Muscle layer of duodenum (tissue), 2 donors: ENCODE measurements around the gene CAMKK1.
A peak's percentile ranks its signal among the peaks of the same experiment; 100 is the strongest.

ENCODE experiments used
- H3K27ac ChIP-seq: one replicate; pipeline ENCODE4 v1.7.0; 2013; ENCODE audit warnings: mild to moderate bottlenecking, low read length
- H3K27me3 ChIP-seq: one replicate; pipeline ENCODE4 v1.7.0; 2013; ENCODE audit warnings: low read depth, mild to moderate bottlenecking, control low read depth, low read length
- H3K36me3 ChIP-seq, 2 donors: one replicate each; pipeline ENCODE4 v1.7.0; 2013; ENCODE audit warnings: low read length in 2 of 2, control low read depth in 1 of 2, mild to moderate bottlenecking in 1 of 2; ENCODE audit not compliant: insufficient read depth in 2 of 2, control insufficient read depth in 1 of 2
- H3K4me1 ChIP-seq, 2 donors: one replicate each; pipeline ENCODE4 v1.7.0; 2013; ENCODE audit warnings: low read length in 2 of 2, mild to moderate bottlenecking in 2 of 2, control low read depth in 1 of 2, moderate library complexity in 1 of 2; ENCODE audit not compliant: insufficient read depth in 2 of 2, control insufficient read depth in 1 of 2
- H3K4me3 ChIP-seq, 2 donors: one replicate each; pipeline ENCODE4 v1.7.0; 2013; ENCODE audit warnings: low read length in 2 of 2, low read depth in 1 of 2, mild to moderate bottlenecking in 1 of 2
- H3K9me3 ChIP-seq, 2 donors: one replicate each; pipeline ENCODE4 v1.7.0; 2013; ENCODE audit warnings: low read length in 2 of 2, control low read depth in 1 of 2, mild to moderate bottlenecking in 1 of 2; ENCODE audit not compliant: control insufficient read depth in 1 of 2
- donor health status: healthy.

Gene CAMKK1

DNA sequence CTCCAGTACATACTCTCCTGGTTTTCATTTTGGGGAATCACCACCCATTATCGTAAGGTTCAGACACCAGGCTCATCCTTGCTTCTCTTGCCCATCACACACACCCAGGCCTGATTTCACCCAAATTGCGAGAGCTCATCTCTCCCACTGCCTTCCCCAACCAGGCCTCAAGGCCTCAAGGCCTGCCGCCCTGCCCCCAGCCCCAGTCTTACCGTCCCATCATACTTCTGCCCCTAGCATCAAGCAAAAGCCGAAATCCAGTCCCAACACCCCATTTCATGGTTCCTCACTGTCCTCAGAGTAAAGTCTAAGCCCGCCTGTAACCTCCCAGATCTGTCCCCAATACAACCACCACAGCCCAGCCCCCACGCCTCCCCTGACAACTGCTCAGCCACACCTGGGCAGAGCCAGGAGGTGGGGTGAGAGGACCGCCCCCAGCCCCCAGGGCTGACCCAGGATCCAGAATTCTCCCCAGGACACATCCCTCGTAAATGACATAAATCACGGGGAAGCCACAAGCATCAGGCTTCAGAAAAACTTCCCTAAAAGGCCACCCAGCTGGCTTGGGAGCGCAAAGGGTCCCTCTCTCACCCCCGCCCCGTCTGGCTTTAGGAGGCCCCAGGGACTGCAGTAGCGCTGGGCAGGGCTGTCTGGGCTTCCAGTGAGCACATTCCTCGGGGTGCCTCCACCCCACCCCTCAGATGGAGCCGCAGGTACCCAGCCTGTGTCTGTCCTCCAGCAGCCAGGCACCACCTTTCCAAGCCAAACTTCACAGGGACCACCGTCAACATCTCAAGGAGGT, 33.0 kb upstream of the CAMKK1 start:
- H3K27me3 ChIP-seq = no peaks in the 10 kb centered on the region
- H3K9me3 ChIP-seq = no peaks in the 10 kb centered on the region
- peaks cover 0 to 16% of the 10 kb centered on the region in 2 donors for H3K4me1 ChIP-seq
- no peak overlapping the region for H3K4me3 ChIP-seq
- H3K27ac ChIP-seq = no peak overlapping the region
- H3K36me3 ChIP-seq = peaks cover 0 to 13% of the 10 kb centered on the region in 2 donors

- Histone ChIP-seq H3K27ac (no peak overlapping the region), H3K4me1 (peaks cover 0 to 16% of the 10 kb centered on the region in 2 donors), H3K36me3 (peaks cover 0 to 13% of the 10 kb centered on the region in 2 donors), H3K4me3 (no peak overlapping the region), H3K27me3 (no peaks in the 10 kb centered on the region), H3K9me3 (no peaks in the 10 kb centered on the region)
These were observed 31.9 kb upstream of the CAMKK1 start for GRCh38 chr17:3924512-3925350.

DNA sequence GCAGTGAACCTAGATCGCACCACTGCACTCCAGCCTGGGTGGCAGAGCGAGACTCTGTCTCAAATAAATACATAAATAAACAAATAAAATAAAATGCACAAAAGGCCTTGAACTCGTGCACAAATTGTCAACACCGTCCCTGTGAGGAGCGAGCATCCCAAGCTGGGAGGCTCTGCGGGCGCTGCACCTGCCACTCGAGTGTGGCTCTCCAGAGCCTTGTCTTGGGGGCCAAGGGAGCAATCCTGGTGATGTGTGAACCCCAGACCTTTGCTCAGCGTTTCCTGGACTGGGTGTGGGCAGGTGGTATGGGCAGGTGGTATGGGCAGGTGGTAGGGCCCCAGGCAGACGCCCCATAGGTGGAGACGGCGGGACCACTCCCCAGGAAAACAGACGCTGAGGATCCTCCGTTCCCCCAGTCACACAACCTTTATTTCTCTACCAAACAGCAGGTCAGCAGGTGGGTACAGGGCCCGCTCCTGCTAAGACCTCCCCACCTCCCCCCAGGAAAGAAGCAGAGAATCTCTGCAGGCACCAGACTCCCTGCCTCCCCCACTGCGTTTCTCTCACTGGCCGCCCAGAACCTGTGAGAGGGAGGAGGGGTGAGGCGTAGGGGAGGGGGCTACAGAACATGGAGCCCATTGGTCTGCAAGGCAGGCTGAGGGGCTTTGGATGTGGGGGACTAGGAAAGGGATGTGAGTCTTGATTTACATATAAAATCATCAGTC, 30.8 kb upstream of the CAMKK1 start:
- no peaks in the 10 kb centered on the region for H3K27me3 ChIP-seq
- no peaks in the 10 kb centered on the region for H3K9me3 ChIP-seq
- H3K27ac ChIP-seq = no peak overlapping the region
- no peak overlapping the region for H3K4me3 ChIP-seq
- peaks cover 0 to 7% of the 10 kb centered on the region in 2 donors for H3K36me3 ChIP-seq
- peaks cover 0 to 20% of the 10 kb centered on the region in 2 donors for H3K4me1 ChIP-seq

DNA sequence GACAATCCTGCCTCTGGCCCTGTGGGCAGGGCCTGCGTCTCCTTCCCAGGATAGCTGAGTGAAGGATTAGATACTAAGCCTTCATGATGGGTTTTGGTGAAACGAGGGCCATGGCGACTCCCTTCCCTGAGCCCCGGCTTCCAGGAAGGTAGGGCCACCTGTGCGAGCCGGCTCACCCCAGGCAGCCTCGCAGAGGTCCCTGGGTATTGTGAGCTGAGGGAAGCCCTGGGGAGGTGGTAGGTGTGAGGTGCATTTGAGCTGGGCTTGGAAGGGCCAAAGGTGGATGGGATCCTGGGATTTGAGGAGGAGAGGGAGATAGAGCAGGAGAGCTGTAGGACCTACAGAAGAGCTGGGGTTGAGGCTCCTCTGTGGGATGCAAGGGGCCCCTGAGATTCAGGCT, 29.9 kb upstream of the CAMKK1 start:
- Histone ChIP-seq H3K27ac (no peak overlapping the region), H3K4me1 (peaks cover 0 to 20% of the 10 kb centered on the region in 2 donors), H3K4me3 (no peak overlapping the region), H3K27me3 (no peaks in the 10 kb centered on the region), H3K9me3 (no peaks in the 10 kb centered on the region), H3K36me3 (no peaks in the 10 kb centered on the region)

- Histone ChIP-seq H3K27me3 (no peaks in the 10 kb centered on the region), H3K4me1 (peaks cover 3 to 25% of the 10 kb centered on the region in 2 donors), H3K9me3 (no peaks in the 10 kb centered on the region), H3K36me3 (no peaks in the 10 kb centered on the region), H3K4me3 (no peak overlapping the region), H3K27ac (no peak overlapping the region)
These were observed 28.9 kb upstream of the CAMKK1 start for GRCh38 chr17:3921502-3922319.

DNA sequence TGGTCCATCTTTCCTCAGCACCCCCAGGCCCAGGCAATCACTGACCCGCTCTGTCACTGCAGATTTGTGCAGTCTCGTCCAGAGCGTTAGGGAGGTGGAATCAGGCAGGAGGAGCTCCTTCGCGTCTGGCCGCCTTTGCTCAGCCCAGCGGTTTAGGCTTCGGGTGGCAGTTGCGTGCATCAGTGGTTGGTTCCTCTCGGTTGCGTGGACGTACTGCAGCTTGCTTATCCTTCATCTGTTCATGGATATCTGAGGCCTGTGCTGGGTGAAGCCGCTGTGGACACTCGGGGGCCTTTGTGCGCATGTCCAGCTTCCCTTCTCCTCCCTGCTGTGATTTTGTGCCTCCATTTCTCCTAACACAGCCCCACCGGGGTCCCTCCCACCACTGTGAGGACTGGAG, 28.2 kb upstream of the CAMKK1 start:
- H3K36me3 ChIP-seq = no peaks in the 10 kb centered on the region
- no peaks in the 10 kb centered on the region for H3K27me3 ChIP-seq
- H3K4me1 ChIP-seq = peaks cover 3 to 25% of the 10 kb centered on the region in 2 donors
- H3K4me3 ChIP-seq = no peak overlapping the region
- no peaks in the 10 kb centered on the region for H3K9me3 ChIP-seq
- H3K27ac ChIP-seq = no peak overlapping the region

DNA sequence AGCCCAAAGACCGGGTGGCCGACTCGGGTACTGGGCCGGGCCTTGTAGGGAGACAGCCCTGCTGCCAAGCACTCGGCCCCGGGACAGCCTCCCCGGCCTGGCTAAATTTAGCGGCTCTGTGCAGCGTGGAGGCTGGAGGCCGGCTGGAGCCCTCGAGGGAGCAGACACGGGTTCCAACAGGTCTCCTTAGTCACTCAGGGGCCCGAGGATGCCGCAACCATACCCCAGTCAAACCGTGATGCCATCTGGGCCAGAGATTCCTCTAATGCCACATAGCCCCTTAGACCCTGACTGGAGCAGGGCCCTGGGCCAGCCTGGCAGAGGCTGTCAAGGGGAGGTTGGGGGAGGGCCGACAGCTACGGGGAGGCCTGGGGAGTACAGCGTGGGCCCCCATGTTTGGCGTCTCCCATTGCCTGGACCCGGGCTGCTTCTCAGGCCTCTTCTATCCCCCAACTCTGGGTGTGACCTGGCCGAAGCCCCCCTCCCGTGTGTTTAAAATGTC, 26.3 kb upstream of the CAMKK1 start:
- Histone ChIP-seq H3K9me3 (no peaks in the 10 kb centered on the region), H3K4me1 (peaks cover 4 to 14% of the 10 kb centered on the region in 2 donors), H3K36me3 (no peaks in the 10 kb centered on the region), H3K27ac (peak overlapping the region; percentile 9), H3K27me3 (no peaks in the 10 kb centered on the region), H3K4me3 (no peak overlapping the region)

DNA sequence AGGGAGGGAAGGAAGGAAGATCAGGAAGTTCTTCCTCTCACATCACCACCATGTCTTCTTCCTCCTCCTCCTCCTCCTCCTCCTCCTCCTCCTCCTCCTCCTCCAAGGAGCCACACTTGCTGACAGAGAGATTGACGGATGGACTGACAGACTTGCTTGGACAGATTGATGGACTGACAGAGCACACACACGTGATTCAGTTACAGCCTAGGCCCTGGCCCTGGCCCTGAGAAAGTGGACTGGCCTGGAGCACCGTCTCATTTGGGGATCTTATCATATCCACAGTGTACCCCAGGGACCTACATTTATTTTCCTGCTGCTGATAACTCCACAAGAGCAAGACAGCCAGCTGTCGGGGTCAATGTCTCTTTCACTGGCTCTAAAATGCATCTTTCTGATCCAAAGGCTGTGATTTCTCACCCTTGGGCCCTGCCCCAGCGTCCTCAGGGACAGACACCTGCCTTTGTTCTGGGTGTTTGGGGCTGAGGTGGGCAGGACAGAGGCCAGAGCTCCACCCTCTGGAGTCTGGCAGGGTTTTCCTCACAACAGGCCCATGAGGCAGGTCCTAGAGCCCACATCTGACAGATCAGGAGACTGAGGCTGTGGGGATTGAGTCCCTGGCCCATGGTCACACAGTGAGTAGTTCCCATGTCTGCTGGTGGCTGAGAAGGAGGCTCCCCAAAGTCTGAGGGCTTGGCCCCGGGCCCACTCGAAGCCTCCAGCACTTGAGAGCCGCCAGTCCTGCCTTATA, 25.7 kb upstream of the CAMKK1 start:
- Histone ChIP-seq H3K27ac (peak overlapping the region; percentile 9), H3K36me3 (no peaks in the 10 kb centered on the region), H3K27me3 (no peaks in the 10 kb centered on the region), H3K4me1 (peaks cover 10 to 17% of the 10 kb centered on the region in 2 donors), H3K9me3 (no peaks in the 10 kb centered on the region), H3K4me3 (no peak overlapping the region)

- Histone ChIP-seq H3K27me3 (no peaks in the 10 kb centered on the region), H3K9me3 (no peaks in the 10 kb centered on the region), H3K36me3 (no peaks in the 10 kb centered on the region), H3K4me1 (peaks cover 10 to 18% of the 10 kb centered on the region in 2 donors), H3K27ac (no peak overlapping the region), H3K4me3 (no peak overlapping the region)
These were observed 24.6 kb upstream of the CAMKK1 start for GRCh38 chr17:3917391-3917931.

DNA sequence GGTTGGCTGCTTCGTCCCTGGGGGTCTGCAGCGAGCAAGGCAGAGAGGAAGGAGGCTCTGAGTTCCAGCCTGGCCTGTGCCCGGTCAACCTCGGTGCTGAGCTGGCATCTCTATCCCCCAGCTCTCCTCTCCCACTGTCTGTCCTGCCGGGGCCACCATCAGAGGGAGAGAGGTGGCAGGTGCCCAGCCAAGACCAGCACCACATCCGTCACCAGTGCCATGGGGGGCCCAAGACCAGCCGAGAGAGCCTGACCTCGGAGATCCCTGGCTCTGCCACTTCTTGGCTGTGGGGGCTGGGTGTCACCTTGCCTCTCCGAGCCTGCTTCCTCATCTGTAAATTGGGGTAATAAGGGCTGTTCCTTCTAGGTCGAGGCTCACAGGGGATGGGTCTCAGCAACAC, 24.0 kb upstream of the CAMKK1 start:
- no peak overlapping the region for H3K4me3 ChIP-seq
- peaks cover 10 to 18% of the 10 kb centered on the region in 2 donors for H3K4me1 ChIP-seq
- no peaks in the 10 kb centered on the region for H3K9me3 ChIP-seq
- H3K27ac ChIP-seq = peak overlapping the region; percentile 29
- no peaks in the 10 kb centered on the region for H3K36me3 ChIP-seq
- no peaks in the 10 kb centered on the region for H3K27me3 ChIP-seq
